MCF 10A (cell line): ENCODE measurements around the gene SEZ6L2. TPM values are rescaled to one million over a fixed set of nuclear protein-coding genes. Genes with fewer than 3 reads are reported as not detected.

Experiments used
- BruUV-seq: library from RNA; stranded (reverse); fragments of 400-500 nt; replicated peaks from 2 replicates; lab custom pipeline; 2021; lab: Mats Ljungman, UMichigan
- CTCF ChIA-PET: fragments of 300-600 bp; sonication (Branson Sonifier 250); formaldehyde crosslinking; extraction: SDS; loops from one replicate; lab custom pipeline; 2021; ENCODE audit warnings: antibody characterized with exemption, inconsistent platforms; lab: Yijun Ruan, JAX
- POLR2A ChIA-PET: fragments of 300-600, 350-650 bp; sonication (Branson Sonifier 250); formaldehyde crosslinking; extraction: SDS; loops from one replicate; lab custom pipeline; 2020; ENCODE audit warnings: antibody characterized with exemption, inconsistent platforms; lab: Yijun Ruan, JAX
- DNase-seq: peaks from one replicate; pipeline ENCODE4 v3.0.0-alpha.2; 2018; ENCODE audit not compliant: unreplicated experiment
- H3K27ac Mint-ChIP-seq: one replicate; pipeline ENCODE4 v1.8.0; 2022; ENCODE audit warnings: mild to moderate bottlenecking, low read depth, mixed read lengths; ENCODE audit not compliant: unreplicated experiment
- H3K27me3 Mint-ChIP-seq: one replicate; pipeline ENCODE4 v1.8.0; 2022; ENCODE audit warnings: mixed read lengths; ENCODE audit not compliant: insufficient read depth, unreplicated experiment
- H3K36me3 Mint-ChIP-seq: one replicate; pipeline ENCODE4 v1.8.0; 2022; ENCODE audit warnings: mild to moderate bottlenecking, moderate library complexity, mixed read lengths; ENCODE audit not compliant: insufficient read depth, unreplicated experiment
- H3K4me1 Mint-ChIP-seq: one replicate; pipeline ENCODE4 v1.8.0; 2022; ENCODE audit warnings: mixed read lengths; ENCODE audit not compliant: insufficient read depth, unreplicated experiment
- H3K4me3 Mint-ChIP-seq: one replicate; pipeline ENCODE4 v1.8.0; 2022; ENCODE audit warnings: mild to moderate bottlenecking, moderate library complexity, mixed read lengths; ENCODE audit not compliant: unreplicated experiment
- H3K9me3 Mint-ChIP-seq: one replicate; pipeline ENCODE4 v1.8.0; 2022; ENCODE audit warnings: mixed read lengths; ENCODE audit not compliant: unreplicated experiment
- intact Hi-C: fragments of 100-400 bp; cut with micrococcal nuclease; formaldehyde crosslinking; loops from 2 replicates; pipeline ENCODE4 v1.14.1; 2022
- total RNA-seq: library from RNA; stranded (reverse); gene quantifications from 2 replicates; pipeline ENCODE4 v1.2.3, GENCODE V29; 2022
- TF ChIP-seq, protein P1 (sequence below): fragments of 200-600 bp; IDR thresholded peaks from one replicate; pipeline ENCODE4 v1.8.0; 2022; ENCODE audit warnings: antibody characterized with exemption, mild to moderate bottlenecking; ENCODE audit not compliant: unreplicated experiment

Gene SEZ6L2
- total RNA-seq, 1 experiment from 2014 or later = 1.9 TPM

DNA sequence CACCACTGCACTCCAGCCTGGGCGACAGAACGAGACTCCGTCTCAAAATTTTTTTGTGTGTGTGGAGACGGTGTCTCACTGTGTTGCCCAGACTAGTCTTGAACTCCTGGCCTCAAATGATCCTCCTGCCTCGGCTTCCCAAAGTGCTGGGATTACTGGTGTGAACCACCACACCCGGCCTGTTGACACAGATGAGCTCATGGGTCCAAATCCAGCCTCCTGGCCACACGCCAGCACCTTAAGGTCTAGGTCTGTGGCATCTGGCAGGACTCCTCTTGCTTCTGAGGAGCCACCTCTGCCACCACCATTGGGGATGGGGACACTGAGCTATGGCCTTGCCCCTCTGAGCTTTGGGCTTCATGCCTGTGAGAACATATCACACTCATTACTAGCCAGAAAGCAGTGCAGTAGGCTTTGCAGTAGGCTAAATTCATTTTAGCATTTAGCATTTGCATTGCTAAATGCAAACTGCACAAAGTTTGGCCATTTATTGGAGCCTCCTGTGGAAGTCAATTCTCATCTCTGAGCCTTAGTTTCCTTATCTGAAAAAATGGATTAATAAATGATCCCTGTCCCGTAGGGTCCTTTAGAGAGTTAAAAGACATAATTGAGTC, 30.8 kb downstream of the SEZ6L2 start:
- no peaks in the 10 kb centered on the region for H3K36me3 Mint-ChIP-seq
- no peak overlapping the region for H3K27ac Mint-ChIP-seq
- H3K4me1 Mint-ChIP-seq = peaks cover 4% of the 10 kb centered on the region
- BruUV-seq = no TSS peak
- ChIA-PET CTCF (interaction anchor here (2.2 kb wide), 1 partner anchor 20 kb away, joined by 7 read pairs; no protein-coding TSS in a partner anchor), POLR2A (interaction anchor here (0.6 to 0.7 kb wide), 2 partner anchors 126 to 163 kb away, joined by 3 read pairs; no protein-coding TSS in a partner anchor)
- TF ChIP-seq, protein P1, sequence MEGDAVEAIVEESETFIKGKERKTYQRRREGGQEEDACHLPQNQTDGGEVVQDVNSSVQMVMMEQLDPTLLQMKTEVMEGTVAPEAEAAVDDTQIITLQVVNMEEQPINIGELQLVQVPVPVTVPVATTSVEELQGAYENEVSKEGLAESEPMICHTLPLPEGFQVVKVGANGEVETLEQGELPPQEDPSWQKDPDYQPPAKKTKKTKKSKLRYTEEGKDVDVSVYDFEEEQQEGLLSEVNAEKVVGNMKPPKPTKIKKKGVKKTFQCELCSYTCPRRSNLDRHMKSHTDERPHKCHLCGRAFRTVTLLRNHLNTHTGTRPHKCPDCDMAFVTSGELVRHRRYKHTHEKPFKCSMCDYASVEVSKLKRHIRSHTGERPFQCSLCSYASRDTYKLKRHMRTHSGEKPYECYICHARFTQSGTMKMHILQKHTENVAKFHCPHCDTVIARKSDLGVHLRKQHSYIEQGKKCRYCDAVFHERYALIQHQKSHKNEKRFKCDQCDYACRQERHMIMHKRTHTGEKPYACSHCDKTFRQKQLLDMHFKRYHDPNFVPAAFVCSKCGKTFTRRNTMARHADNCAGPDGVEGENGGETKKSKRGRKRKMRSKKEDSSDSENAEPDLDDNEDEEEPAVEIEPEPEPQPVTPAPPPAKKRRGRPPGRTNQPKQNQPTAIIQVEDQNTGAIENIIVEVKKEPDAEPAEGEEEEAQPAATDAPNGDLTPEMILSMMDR = no peak
- DNase-seq = no peak
- no peak overlapping the region for H3K4me3 Mint-ChIP-seq
- intact Hi-C loops = no loop called here
- no peaks in the 10 kb centered on the region for H3K27me3 Mint-ChIP-seq
- no peaks in the 10 kb centered on the region for H3K9me3 Mint-ChIP-seq

DNA sequence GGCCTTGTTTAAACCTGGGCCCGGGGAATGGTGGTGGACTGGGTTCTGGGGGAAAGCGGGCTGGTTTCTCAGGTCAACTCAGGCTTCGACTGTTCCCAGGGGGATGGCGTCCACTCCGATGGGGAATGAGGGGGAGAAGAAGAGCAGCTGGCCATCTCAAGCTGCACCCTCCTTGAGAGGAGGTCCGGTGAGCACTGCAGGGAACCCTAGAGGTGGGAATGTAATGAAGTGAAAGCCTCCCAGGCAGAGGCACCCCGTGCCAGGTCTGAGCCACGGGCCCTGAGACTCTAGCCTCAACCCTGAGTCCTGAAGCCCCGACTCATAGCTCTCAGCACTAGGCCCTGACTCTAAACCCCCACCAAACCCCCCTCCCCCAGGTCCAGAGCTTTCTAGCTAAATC, 35.1 kb downstream of the SEZ6L2 start:
- peak overlapping the region; percentile 99 for H3K4me3 Mint-ChIP-seq
- H3K9me3 Mint-ChIP-seq = no peaks in the 10 kb centered on the region
- POLR2A ChIA-PET = interaction anchor here (1.1 to 2.1 kb wide), 3 partner anchors 17 to 131 kb away, joined by 3 to 8 read pairs (median 8); partner anchors contain the start of genes ASPHD1 and HIRIP3
- TF ChIP-seq, protein P1 = no peak
- peaks cover 20% of the 10 kb centered on the region for H3K36me3 Mint-ChIP-seq
- peaks cover 14% of the 10 kb centered on the region for H3K4me1 Mint-ChIP-seq
- intact Hi-C loops = loop anchor here (5.0 kb wide), 1 partner anchor 42 kb away; the partner anchor contains the start of gene MVP
- no peaks in the 10 kb centered on the region for H3K27me3 Mint-ChIP-seq
- BruUV-seq = no TSS peak
- no peak for DNase-seq
- CTCF ChIA-PET = interaction anchor here (0.6 to 1.9 kb wide), 3 partner anchors 13 to 57 kb away, joined by 3 to 7 read pairs (median 6); no protein-coding TSS in a partner anchor
- no peak overlapping the region for H3K27ac Mint-ChIP-seq

DNA sequence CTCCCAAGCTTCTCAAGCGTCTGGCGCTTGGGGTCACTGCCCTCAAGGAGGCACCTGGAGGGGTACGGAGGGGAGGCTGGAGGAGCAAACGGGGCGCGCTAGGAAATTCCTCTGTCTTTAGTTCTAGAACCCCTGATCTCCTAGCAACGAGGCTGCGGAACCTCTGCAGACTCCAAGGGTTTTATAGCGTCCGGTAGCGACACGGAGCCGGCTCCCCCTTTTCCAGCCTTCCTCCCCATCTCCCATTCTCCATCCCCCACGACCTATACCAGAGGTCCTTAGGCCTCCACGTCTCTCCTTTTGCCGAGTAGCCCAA, 35.7 kb downstream of the SEZ6L2 start:
- TF ChIP-seq, protein P1 = no peak
- CTCF ChIA-PET = interaction anchor here (0.7 to 1.9 kb wide), 3 partner anchors 14 to 15 kb away, joined by 3 to 7 read pairs (median 6); no protein-coding TSS in a partner anchor

More for the DNA sequence above, 35.7 kb downstream of the SEZ6L2 start:
- H3K27ac Mint-ChIP-seq = peak overlapping the region; percentile 99
- H3K36me3 Mint-ChIP-seq = peaks cover 22% of the 10 kb centered on the region
- H3K4me1 Mint-ChIP-seq = peaks cover 14% of the 10 kb centered on the region
- no TSS peak for BruUV-seq
- H3K27me3 Mint-ChIP-seq = no peaks in the 10 kb centered on the region
- intact Hi-C loops = loop anchor here (2.0 to 5.0 kb wide), 4 partner anchors 41 to 157 kb away; partner anchors contain the start of genes INO80E and MVP
- H3K9me3 Mint-ChIP-seq = no peaks in the 10 kb centered on the region
- peak overlapping the region; percentile 99 for H3K4me3 Mint-ChIP-seq
- no peak for DNase-seq
- POLR2A ChIA-PET = interaction anchor here (0.7 to 2.8 kb wide), 10 partner anchors 34 to 941 kb away, joined by 3 to 23 read pairs (median 8); partner anchors contain the start of genes ASPHD1, HIRIP3, KCTD13 and MVP
